NCI-H460 (cell line): Measurements from ENCODE around the gene HEATR5A. TPM values are rescaled to one million over a fixed set of nuclear protein-coding genes. Genes with fewer than 3 reads are reported as not detected.
"Not testable (repeated sequence)": the region's sequence is repeated elsewhere in the genome, so short reads cannot be mapped to it uniquely, and the experiment has no call there.

ENCODE experiments used
- DNase-seq: peaks from one replicate; pipeline ENCODE4 v3.0.0-alpha.2; 2016; ENCODE audit warnings: low read depth; ENCODE audit errors: extremely low read depth
- total RNA-seq: library from RNA; depleted of rRNA; stranded (reverse); fragments of >200 nt; shearing (Covaris generic); gene quantifications from 2 replicates; pipeline ENCODE4 v1.2.3, GENCODE V29; 2014

HEATR5A gene
- total RNA-seq, 1 experiment from 2014 or later, result 40.0 TPM

- no peak for DNase-seq
Observed at GRCh38 chr14:31337331-31337730, 83.0 kb downstream of the HEATR5A start.

GRCh38 chr14:31336646-31337045, 83.7 kb downstream of the HEATR5A start:
- DNase-seq, result no peak

GRCh38 chr14:31331395-31331794, 89.0 kb downstream of the HEATR5A start:
- DNase-seq, result not testable (repeated sequence)

GRCh38 chr14:31329876-31330521, 90.4 kb downstream of the HEATR5A start:
- not testable (repeated sequence) for DNase-seq

GRCh38 chr14:31326111-31326510, 94.2 kb downstream of the HEATR5A start:
- DNase-seq, result peak; percentile 15

GRCh38 chr14:31323419-31323818, 96.9 kb downstream of the HEATR5A start:
- DNase-seq, result no peak

- no peak for DNase-seq
Observed at GRCh38 chr14:31320922-31321766, 99.2 kb downstream of the HEATR5A start.

- DNase-seq, result no peak
Observed at GRCh38 chr14:31320216-31320615, 100.1 kb downstream of the HEATR5A start.

GRCh38 chr14:31319701-31320100, 100.6 kb downstream of the HEATR5A start:
- no peak for DNase-seq

GRCh38 chr14:31312934-31313333, 107.4 kb downstream of the HEATR5A start:
- DNase-seq, result no peak

GRCh38 chr14:31312370-31312769, 108.0 kb downstream of the HEATR5A start:
- DNase-seq, result not testable (repeated sequence)

GRCh38 chr14:31307618-31308017, 112.7 kb downstream of the HEATR5A start:
- DNase-seq, result no peak

- no peak for DNase-seq
Observed at GRCh38 chr14:31307198-31307597, 113.2 kb downstream of the HEATR5A start.

- DNase-seq, result no peak
Observed at GRCh38 chr14:31303654-31304053, 116.7 kb downstream of the HEATR5A start.

GRCh38 chr14:31300883-31301282, 119.5 kb downstream of the HEATR5A start:
- no peak for DNase-seq

- no peak for DNase-seq
Observed at GRCh38 chr14:31300296-31300695, 120.1 kb downstream of the HEATR5A start.

GRCh38 chr14:31297701-31298344, 122.5 kb downstream of the HEATR5A start:
- no peak for DNase-seq

- no peak for DNase-seq
Observed at GRCh38 chr14:31297112-31297511, 123.2 kb downstream of the HEATR5A start.

GRCh38 chr14:31294746-31295405, 125.5 kb downstream of the HEATR5A start:
- no peak for DNase-seq

GRCh38 chr14:31292937-31293616, 127.3 kb downstream of the HEATR5A start:
- no peak for DNase-seq
